Astrocyte of the spinal cord (primary cell): Measurements from ENCODE around the gene RHPN2.
"Not testable (repeated sequence)": the region's sequence is repeated elsewhere in the genome, so short reads cannot be mapped to it uniquely, and the experiment has no call there.

ENCODE experiments used
- DNase-seq: peaks from one replicate; pipeline ENCODE4 v3.0.0; 2011; ENCODE audit warnings: low read depth, low spot score
- H3K4me3 ChIP-seq: 2 replicates; pipeline ENCODE4 v1.5.1; 2011; ENCODE audit warnings: low read depth, mild to moderate bottlenecking, low read length, moderate library complexity
- in situ Hi-C: cut with HindIII; loops from 2 replicates; pipeline ENCODE4 v1.10.0; 2017; ENCODE audit warnings: low sequenced_read_pairs
- TF ChIP-seq, protein P1 (sequence below): IDR thresholded peaks from 2 replicates; pipeline ENCODE4 v1.5.1; 2012; ENCODE audit warnings: low read depth, mild to moderate bottlenecking, low read length, inconsistent platforms

RHPN2 gene

DNA sequence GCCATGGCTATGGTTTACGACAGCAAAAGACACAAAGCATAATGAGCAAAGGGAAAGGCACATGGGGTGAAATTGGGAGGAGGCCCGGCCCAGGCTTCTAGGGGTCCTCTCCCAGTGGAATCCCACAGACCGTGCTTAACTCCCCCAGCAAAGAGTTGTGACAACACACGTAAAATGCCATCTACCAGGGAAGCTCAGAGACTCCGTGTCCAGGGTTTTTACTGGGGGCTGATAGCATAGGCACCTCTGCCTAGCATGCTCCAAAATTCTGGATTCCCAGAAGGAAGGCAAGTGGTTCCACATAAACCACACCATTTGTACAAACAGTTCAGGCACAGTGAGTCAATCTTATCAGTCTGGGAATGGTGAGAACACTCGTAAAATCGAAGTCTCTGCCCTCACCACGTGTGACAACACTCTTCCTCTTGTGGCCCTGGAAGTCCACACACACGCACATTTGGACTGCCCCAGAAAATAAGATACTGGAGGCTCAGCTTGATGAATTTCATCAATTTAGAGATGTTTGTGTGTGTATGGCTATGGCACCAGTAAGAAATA lies 34.9 kb downstream of the RHPN2 start:
- TF ChIP-seq, protein P1, sequence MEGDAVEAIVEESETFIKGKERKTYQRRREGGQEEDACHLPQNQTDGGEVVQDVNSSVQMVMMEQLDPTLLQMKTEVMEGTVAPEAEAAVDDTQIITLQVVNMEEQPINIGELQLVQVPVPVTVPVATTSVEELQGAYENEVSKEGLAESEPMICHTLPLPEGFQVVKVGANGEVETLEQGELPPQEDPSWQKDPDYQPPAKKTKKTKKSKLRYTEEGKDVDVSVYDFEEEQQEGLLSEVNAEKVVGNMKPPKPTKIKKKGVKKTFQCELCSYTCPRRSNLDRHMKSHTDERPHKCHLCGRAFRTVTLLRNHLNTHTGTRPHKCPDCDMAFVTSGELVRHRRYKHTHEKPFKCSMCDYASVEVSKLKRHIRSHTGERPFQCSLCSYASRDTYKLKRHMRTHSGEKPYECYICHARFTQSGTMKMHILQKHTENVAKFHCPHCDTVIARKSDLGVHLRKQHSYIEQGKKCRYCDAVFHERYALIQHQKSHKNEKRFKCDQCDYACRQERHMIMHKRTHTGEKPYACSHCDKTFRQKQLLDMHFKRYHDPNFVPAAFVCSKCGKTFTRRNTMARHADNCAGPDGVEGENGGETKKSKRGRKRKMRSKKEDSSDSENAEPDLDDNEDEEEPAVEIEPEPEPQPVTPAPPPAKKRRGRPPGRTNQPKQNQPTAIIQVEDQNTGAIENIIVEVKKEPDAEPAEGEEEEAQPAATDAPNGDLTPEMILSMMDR = no peak
- DNase-seq = no peak
- in situ Hi-C loops = no loop called here

DNA sequence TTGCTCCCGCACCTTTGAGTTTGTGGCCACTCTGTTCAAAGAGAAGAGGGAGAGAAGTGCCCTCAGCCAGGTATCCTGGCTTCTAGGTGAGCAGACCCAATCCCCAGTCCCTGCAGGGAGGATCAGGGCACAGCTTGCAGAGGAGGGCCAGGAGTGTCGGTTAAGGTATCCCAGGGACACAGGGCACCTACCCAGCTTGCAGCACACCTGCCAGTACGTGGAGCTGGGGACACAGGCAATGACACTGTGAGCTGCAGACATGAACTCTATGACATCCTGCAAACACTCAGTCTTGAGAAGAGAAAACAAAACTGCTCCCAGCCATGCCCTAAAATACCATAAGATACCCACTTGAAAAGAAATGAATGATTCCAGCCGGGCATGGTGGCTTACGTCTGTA lies 38.1 kb downstream of the RHPN2 start:
- H3K4me3 ChIP-seq, DNase-seq, in situ Hi-C loops: not testable (repeated sequence)

More for the DNA sequence above, 34.9 kb downstream of the RHPN2 start:
- H3K4me3 ChIP-seq = no peak overlapping the region

DNA sequence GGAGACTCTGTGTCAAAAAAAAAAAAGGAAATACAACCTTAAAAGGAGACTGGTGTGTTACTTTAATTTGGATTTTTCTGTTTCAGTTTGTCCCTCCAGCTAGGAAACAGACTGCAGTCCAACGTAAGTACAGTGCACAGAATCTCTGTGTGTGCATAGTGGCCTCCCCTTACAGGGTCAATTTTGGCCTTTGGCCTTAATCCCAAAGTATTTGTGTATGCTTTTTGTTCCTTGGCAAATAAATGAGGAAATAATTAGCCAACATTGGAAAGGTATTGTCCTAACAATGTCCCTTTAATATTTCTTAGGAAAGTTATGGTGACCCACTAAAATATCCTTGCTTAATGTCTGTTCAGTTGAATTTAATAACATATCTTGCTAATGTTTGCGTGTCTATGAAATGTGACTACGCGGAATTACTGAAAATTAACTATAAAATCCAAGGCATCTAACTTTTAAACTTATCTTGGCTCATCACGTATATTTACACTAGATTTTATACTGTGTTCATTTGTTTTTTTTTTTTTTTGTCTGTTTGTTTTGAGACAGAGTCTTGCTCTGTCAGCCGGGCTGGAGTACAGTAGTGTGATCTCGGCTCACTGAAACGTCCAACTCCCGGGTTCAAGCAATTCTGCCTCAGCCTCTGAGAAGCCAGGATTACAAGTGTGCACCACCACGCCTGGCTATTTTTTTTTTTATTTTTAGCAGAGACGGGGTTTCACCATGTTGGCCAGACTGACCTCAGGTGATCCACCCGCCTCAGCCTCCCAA lies 39.0 kb downstream of the RHPN2 start:
- DNase-seq, H3K4me3 ChIP-seq, in situ Hi-C loops: not testable (repeated sequence)

DNA sequence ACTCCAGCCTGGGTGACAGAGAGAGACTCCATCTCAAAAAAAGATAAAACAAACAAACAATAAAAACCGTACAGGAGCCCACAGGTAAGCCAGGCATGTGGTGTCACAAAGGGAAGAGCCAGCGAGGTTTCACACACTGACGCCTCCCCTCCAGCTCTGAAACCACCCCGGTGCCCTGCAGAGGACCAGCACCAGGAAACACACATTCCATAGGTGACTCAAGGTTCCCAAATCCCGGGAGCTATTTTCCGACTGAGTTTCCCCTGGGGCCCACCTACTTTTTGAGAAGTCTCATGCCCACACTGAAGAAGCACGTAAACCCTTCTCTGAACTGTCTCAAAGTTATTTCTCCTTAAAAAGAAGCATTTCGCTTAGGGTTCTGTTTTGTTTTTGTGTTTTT lies 40.3 kb downstream of the RHPN2 start:
- TF ChIP-seq, protein P1 = no peak
- in situ Hi-C loops = no loop called here
- H3K4me3 ChIP-seq = no peak overlapping the region
- no peak for DNase-seq

DNA sequence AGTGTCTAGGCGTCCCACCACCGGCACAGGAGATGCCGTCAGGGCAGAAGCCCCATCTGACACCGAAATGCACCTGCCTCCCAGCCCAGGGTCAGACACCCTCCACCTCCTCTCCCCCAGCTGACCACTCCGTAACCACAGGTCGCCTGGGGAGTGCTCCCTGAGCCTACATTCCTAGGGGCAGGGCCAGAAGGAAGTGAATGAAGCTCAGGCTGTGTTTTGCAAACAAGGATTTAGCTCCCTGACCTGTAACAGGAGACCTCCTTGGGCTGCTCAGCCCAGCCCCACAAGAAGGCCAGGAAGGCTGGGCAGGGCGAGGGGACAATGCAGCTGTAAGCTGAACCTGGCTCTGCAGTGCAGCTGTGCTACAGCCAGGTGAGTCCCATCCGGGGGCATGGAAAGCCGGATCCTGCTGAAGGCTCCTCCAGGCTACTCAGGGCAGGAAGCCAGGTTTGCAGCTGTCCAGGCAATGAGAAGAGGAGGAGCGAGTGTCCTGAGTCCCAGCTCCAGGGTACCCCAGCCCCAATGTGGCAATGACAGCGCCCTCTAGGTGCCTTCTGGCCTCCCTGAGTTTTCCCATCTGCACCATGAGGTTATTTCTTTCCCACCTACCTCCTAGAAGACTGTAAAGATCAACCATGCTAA lies 42.1 kb downstream of the RHPN2 start:
- TF ChIP-seq, protein P1 = no peak
- DNase-seq = no peak
- in situ Hi-C loops = no loop called here
- H3K4me3 ChIP-seq = no peak overlapping the region

DNA sequence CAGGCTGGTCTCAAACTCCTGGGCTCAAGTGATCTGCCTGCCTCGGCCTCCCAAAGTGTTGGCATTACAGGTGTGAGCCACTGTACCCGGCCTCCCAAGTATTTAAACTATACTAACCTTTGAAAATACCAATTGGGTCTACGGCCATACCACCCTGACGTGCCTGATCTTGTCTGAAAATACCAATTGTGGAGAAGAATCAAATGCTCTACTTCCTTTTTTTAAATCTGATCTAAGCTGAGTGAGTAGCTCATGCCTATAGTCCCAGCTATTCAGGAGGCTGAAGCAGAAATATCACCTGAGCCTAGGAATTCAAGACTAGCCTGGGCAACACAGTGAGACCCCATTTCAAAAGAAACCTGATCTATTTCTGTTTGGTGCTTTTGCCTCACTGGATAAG lies 53.8 kb downstream of the RHPN2 start:
- H3K4me3 ChIP-seq, in situ Hi-C loops, DNase-seq: not testable (repeated sequence)

DNA sequence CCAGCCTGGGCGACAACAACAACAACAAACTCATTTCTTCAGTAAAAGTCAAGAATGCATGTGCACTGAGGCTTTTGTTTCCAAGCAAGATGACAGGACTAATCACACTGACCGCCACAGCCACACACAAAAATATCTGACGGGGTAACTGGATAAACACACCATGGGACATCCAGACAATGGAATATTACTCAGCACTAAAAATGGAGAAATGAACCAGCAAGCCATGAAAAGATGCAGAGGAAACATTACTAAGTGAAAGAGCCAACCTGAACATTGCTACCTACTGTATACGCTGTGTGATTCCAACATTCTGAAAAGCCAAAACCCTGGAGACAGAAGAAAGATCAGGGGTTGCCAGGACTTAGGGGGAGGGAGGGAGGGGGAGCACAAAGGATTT lies 56.0 kb downstream of the RHPN2 start:
- in situ Hi-C loops = no loop called here
- no peak for DNase-seq
- TF ChIP-seq, protein P1 = no peak
- H3K4me3 ChIP-seq = no peak overlapping the region

DNA sequence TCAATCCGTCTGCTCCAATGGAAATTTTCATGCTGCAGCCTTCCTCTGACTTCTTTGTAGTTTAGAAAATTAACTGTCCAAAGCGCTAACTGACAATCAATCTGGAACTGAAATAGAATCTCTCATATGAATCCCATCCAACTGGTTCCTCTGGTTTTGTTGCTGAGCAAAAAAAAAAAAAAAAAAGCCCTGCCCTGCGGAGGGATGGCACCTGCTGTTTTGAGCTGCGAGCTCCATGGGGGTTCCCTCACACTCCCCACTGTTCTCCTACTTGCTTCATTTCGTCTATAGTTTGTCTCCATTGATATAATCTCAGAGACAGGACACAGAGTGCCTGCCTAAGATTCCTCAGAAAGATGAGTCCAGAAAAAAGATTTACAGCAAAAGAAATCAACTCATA lies 59.2 kb downstream of the RHPN2 start:
- H3K4me3 ChIP-seq = no peak overlapping the region
- TF ChIP-seq, protein P1 = no peak
- DNase-seq = no peak
- in situ Hi-C loops = no loop called here

DNA sequence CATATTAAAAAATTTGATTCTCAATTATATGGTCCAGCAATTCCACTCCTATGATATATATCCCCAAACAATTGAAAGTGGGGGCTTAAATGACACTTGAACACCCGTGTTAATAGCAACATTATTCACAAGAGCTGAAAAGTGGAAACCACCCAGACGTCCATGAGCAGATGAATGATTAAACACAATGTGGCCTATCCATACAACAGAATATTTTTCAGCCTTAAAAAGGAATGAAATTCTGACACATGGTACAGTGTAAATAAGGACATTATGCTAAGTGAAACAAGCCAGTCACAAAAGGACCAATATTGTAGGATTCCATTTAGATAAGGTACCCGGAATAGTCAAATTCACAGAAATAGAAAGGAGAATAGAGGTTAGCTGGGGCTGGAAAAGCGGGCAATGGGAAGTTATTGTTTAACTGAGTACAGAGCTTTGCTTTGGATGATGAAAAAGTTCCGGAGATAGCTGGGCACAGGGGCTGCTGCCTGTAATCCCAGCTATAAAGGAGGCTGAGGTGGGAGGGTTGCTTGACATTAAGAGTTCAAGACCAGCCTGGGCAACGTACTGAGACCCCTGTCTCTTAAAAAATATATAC lies 61.2 kb downstream of the RHPN2 start:
- H3K4me3 ChIP-seq, in situ Hi-C loops, DNase-seq: not testable (repeated sequence)

DNA sequence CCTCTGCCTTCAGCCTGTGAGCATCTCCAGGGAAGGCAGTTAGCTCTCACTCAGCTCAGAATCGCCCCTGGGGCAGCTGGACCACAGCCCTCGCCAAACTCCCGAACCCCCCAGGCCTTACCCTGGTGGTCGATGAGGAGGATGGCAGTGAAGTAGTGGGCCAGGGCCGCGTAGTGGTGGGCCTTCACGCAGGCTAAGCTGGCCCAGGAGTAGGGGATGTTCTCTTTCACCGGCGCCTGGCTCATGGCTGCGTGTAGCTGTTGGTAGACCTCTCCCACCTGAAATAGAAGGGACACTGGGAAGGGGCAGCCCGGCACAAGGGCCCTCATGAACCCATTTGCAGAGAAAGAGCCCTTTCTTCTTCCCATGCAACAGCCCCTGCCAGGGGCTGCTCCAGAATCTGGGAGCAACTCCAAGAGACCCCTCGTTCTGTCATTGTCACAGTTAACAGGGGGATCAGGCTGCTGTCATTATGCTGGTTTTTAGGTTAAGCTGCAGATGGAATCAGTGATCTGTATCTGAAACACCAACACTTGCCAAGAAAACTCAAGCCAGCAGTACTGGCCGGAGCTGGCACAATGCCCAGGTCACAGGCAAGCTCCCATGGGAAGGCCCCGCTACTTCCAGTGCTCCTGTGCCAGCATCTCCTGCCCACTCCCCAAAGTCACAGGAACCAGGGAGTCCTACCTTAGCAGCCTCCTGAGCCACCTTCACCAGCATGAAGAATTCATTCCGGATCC lies 62.4 kb downstream of the RHPN2 start:
- H3K4me3 ChIP-seq, DNase-seq, in situ Hi-C loops: not testable (repeated sequence)
